Epithelial cell of proximal tubule (primary cell): ENCODE data around the gene PARM1. TPM values are rescaled to one million over a fixed set of nuclear protein-coding genes. Genes with fewer than 3 reads are reported as not detected.

ENCODE experiments used
- DNase-seq: peaks from one replicate; pipeline ENCODE4 v3.0.0-alpha.2; 2011; ENCODE audit warnings: low read depth
- H3K4me3 ChIP-seq: 2 replicates; pipeline ENCODE4 v1.5.1; 2011; ENCODE audit warnings: low read depth, mild to moderate bottlenecking, low read length
- total RNA-seq: library from RNA; depleted of rRNA; stranded (reverse); fragments of >200 nt; gene quantifications from 2 replicates; pipeline ENCODE4 v1.2.3, GENCODE V29; 2015
- TF ChIP-seq, protein P1 (sequence below): conservative IDR thresholded peaks from 2 replicates; pipeline ENCODE4 v1.5.1; 2012; ENCODE audit warnings: low read depth, mild to moderate bottlenecking, low read length

The PARM1 gene
- total RNA-seq, 1 donor from 2014 or later: 1.3 TPM

DNA sequence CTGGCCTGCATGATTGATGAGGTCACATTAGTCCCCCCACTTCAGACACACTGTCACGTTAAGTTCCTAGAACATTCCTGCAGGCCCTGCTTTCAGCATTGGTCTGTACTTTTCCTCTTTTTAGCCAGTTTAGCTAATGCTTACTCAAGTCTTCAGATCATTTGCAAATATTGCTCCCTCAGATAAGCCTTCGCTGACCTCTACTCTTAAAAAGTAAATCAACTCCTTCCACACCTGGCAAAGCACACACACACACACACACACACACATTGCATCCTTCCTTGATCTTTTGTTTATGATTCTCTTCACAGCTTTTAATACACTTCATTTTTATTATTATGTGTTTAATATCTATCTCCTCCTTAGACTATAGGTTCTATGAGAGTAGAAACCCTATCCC is 31.4 kb downstream of the PARM1 start:
- TF ChIP-seq, protein P1, sequence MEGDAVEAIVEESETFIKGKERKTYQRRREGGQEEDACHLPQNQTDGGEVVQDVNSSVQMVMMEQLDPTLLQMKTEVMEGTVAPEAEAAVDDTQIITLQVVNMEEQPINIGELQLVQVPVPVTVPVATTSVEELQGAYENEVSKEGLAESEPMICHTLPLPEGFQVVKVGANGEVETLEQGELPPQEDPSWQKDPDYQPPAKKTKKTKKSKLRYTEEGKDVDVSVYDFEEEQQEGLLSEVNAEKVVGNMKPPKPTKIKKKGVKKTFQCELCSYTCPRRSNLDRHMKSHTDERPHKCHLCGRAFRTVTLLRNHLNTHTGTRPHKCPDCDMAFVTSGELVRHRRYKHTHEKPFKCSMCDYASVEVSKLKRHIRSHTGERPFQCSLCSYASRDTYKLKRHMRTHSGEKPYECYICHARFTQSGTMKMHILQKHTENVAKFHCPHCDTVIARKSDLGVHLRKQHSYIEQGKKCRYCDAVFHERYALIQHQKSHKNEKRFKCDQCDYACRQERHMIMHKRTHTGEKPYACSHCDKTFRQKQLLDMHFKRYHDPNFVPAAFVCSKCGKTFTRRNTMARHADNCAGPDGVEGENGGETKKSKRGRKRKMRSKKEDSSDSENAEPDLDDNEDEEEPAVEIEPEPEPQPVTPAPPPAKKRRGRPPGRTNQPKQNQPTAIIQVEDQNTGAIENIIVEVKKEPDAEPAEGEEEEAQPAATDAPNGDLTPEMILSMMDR: no peak
- H3K4me3 ChIP-seq: no peak overlapping the region
- DNase-seq: no peak

DNA sequence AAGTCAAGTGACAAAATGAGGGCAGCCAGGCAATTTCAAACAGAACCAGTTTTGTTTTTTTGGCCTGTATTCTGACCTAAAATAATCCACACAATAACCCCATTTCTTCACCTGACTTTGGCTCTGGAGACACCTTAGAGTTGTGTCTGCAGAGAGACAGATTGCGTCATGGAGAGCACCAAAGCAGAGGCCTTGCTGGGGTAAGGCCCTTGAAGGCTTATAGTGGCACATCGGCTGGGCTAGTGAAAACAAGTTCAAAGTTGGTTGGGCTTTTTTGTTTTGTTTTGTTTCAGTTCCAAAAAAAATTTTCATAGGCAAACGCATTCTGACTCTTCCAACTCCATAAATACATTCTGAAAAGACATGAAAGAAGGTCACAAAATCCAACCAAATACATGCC is 34.4 kb downstream of the PARM1 start:
- DNase-seq: no peak
- TF ChIP-seq, protein P1: no peak
- H3K4me3 ChIP-seq: no peak overlapping the region

DNA sequence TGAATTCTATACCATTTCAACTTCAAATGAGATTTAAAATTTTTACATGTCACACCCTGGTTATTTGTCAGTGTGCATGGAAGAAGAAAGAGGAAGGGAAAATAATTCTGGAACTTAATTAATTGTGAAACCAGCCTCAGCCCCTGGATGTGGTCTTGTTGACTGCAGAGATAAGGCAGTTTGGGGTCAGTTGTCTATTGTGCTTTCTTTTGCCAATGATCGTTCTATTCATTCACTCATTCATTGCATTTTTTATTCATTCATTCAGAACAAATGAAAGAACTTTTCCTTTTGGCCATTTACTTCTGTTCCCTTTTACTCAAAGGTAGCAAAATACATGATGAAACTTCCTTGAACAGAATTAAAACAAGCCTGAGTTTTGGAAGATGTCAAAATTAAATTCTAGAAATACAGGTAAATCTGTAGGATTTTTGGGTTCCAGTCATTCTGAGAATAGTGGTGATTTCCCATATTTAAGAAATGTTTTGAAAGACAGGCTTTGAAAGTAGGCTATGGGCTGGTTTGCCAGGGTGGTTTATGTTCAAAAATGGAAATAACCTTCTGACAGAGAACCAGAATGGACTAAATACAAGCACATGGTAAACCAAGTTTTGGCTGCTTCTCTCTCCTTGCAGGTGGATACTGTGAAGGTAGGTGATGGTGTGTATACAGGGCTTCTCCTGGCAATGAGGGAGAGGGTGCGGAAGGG is 35.7 kb downstream of the PARM1 start:
- TF ChIP-seq, protein P1: no peak
- H3K4me3 ChIP-seq: no peak overlapping the region
- DNase-seq: no peak

DNA sequence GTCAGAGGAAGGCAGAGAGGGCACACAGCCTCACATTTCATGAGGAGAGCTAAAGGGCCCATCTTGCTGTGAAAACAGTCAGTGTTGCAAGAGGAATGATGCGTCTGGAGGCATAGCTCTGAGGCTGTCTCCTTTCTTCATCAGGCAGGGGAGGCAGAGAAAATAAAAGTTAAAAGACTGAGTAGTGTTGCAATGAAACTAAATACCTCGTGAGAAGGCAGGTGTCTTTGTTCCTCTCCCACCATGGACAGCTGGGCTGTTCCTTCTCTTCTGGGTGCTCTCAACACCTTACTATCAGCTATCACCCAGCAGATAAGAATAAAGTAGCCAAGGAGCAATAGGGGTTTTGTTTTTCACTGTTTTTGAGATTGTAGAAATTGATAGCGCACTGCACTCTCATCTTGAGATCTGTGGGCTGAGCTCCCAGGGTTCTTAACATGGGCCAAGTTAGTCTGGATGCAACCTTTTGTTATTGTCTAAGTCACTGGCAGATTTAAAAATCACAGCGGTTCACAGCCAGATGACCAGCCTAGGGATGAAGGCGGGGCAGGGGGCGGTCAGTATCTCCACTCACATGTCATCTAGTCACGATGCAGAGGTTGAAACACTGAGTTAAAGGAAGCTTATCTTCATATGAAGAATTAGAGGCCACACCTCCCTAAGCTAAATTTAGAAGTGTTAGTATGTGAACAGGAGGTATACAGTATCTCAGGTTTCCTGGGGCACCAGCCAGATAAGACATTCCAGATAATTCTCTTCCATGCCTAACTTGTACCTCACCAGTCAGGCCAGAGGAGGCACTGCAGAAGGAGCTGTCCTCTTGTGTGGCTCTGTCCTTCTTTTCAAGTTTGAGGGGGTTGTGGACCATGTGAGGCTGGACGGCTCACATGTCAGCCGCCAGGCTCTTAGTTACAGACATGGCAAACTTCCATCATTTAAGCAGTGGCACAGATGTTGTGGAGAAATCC is 36.9 kb downstream of the PARM1 start:
- TF ChIP-seq, protein P1: peak; percentile 27
- DNase-seq: no peak
- no peak overlapping the region for H3K4me3 ChIP-seq

DNA sequence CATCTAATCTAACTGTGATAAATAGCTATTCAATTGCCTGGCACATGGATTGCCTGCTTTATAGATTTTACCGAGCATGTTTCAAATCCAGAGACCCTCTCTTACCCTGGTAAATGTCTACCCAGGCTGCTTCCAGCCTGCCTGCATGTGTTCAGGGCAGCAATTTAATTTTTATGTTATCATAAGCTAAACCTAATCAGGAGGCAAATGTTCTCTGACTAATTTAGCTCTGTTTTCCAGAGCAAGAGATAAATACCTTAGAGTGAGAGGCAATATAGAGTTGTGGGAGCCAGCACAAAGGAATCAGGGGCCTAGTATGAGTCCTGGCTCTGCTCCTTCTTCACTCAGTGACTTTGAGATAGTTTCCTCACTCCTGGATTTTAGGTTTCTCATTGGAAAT is 37.7 kb downstream of the PARM1 start:
- DNase-seq: no peak
- H3K4me3 ChIP-seq: no peak overlapping the region
- TF ChIP-seq, protein P1: no peak

DNA sequence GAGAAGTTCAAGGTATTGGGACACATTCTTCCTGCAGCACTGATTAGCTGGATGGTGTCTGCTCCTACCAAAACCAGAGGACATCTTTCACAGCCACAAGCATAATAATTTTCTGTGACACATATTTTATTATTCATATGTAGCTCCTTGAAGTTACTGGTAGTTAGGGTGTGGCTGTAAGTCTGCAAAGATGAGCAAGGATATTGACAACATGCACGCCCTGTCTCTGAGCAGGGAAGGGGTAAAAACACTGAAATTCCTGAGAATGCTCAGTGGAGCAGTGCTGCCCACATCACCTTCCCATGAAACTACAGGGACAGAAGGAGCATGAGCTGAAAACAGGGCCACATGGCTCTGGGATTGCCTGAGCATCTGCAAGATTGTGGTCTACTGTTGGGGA is 38.9 kb downstream of the PARM1 start:
- H3K4me3 ChIP-seq: no peak overlapping the region
- DNase-seq: no peak
- TF ChIP-seq, protein P1: no peak
